GM12872 (cell line): ENCODE results near the gene ASPDH.

ENCODE experiments used
- CTCF ChIP-seq: IDR thresholded peaks from 3 replicates; pipeline ENCODE4 v1.5.1; 2011; ENCODE audit warnings: low read depth, mild to moderate bottlenecking, low read length, moderate library complexity; ENCODE audit not compliant: insufficient read depth

ASPDH gene

DNA sequence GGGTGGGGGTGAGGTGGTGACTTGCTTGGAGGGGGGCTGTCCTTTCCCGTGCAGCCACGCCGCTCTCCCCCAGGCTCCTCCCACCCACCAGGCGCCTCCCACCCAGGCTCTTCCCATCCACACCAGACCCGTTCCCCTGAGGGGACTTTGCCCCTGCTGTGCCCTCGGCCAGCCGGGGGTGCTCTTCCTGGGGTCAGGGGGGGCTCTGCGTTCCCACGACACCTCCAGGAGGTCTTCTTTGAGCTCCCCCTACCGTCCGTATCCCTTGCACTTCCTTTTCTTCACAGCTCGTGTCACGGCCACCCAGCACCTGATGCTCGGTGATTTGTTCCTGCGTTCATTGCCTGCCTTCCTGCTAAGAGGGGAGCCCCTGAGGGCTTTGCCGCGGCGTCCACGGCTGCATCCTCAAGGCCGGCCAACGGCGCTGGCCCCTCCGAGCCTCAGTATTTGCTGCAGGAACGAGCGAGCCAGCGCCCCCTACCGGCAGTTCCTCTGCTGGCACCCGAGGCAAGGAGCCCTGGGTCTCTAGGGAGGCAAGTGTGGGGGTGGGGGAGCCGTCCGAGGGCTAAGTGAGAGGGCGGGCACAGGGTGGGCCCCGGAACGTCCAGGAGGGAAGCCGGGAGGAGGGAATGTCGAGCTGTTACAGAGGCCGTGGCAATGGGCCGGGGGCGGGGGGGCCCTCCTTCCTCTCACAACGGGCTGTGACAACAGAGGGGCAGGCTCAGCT, 42.7 kb upstream of the ASPDH start:
- TF ChIP-seq CTCF = peak; percentile 87

DNA sequence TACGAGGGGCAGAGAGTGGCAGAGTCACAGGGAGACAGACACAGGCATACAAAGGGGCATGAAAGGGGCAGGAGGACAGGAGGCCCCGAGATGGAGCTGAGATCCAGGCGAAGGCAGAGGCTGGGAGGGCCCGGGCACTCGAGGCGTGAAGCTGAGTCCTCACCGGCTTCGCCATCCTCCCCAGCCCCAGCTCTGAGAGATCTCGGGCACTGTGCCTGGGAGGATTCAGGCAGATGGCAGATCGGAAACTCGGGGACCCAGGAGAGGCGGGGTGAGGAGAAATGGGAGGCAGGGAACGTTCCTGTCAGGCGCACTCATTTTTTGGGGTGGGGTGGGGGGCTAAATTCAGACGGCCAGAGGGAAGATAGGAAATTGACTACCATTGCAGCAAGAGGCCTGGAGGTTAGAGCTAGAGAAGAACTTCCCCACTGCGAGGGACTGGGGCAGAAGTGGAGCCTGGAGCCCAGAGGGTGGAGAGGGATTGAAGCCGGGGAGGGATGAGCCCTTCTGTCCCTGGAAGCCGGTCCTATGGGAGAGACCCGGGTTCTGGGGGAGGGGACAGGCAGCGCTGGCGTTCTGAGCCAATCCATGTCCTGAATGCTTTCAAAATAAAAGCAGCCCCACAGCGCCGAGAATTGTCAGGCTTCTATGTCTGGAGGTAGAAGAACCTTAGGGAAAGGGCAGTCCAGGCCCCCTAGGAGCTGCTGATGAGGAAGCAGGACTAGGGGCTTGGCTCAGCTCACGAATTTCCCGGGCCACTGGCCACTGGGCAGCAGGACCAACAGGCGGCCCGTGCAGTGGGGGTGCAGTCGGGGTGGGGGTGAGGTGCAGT, 42.0 kb upstream of the ASPDH start:
- TF ChIP-seq CTCF = no peak

GRCh38 chr19:50555033-50555432, 41.3 kb upstream of the ASPDH start:
- TF ChIP-seq CTCF = no peak

DNA sequence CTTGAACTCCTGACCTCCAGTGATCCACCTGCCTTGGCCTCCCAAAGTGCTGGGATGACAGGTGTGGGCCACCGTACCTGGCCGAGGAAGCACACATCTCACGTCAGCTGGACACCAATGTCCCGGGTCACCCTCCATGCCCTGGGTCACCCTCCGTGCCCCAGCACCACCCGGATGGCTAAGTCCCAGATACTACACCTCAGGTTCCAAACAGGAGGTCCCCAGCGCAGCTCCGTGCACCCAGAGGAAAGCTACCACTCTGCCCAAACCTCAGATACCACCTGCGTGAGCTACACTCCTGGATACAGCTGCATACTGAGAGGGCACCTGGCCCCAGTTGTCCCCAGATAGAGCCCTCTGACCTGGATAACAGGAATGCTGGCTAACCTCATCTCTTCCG, 40.5 kb upstream of the ASPDH start:
- TF ChIP-seq CTCF = no peak

- no peak for TF ChIP-seq CTCF
Measured at GRCh38 chr19:50553134-50553703, 39.5 kb upstream of the ASPDH start.

- no peak for TF ChIP-seq CTCF
Measured at GRCh38 chr19:50552540-50552939, 38.8 kb upstream of the ASPDH start.

DNA sequence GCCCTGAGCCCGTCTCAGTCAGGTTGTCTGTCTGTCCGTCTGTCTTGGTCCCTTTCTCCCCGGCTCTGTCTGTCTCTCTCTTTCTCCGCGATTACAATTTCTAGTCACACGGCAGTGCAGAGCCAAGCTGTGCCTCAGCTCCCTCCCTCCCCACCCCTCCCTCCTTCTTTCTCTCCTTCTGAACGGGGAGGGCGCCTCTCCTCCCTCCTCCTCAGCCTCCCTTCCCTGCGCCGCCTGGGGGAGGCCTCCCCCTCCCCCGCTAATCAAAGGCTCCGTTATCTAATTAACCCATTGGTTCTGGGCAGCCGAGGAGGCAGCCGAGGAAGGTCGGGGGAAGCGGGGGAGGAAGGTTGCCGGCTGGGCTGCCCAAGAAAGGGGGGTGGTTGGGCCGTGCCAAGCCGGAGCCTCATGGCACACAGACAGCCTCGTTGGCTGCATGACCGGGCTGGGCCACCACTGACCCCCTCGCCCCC, 38.0 kb upstream of the ASPDH start:
- TF ChIP-seq CTCF = no peak
